GM12878 (cell line): ENCODE data around the gene DAZAP1. TPM values are rescaled to one million over a fixed set of nuclear protein-coding genes. Genes with fewer than 3 reads are reported as not detected.
A peak's percentile ranks its signal among the peaks of the same experiment; 100 is the strongest.

Experiments used
- ATAC-seq: fragments of 200-7000 bp; cut with Tn5 transposase; 3 replicates; pipeline ENCODE4 v1.9.1; 2020; ENCODE audit warnings: mild to moderate bottlenecking, moderate library complexity
- BruUV-seq: library from RNA; stranded (reverse); fragments of 400-500 nt; replicated peaks from 2 replicates; lab custom pipeline; 2021; lab: Mats Ljungman, UMichigan
- CTCF ChIA-PET: fragments of 300-600 bp; sonication (Branson Sonifier 250); formaldehyde crosslinking; extraction: SDS; loops from one replicate; lab custom pipeline; 2021; ENCODE audit warnings: inconsistent platforms; lab: Yijun Ruan, JAX
- POLR2A ChIA-PET: fragments of 350-600 bp; formaldehyde crosslinking; extraction: SDS; loops from one replicate; lab custom pipeline; 2021; ENCODE audit warnings: inconsistent platforms; lab: Charles Lee
- RAD21 ChIA-PET: fragments of 300-600 bp; sonication (Branson Sonifier 250); formaldehyde crosslinking; loops from one replicate; lab custom pipeline; 2023; ENCODE audit warnings: antibody characterized with exemption; ENCODE audit not compliant: unreplicated experiment; lab: Charles Lee
- SMC1A ChIA-PET: fragments of 300-600 bp; sonication (Branson Sonifier 250); formaldehyde crosslinking; loops from one replicate; lab custom pipeline; 2023; ENCODE audit not compliant: unreplicated experiment, uncharacterized antibody; lab: Charles Lee
- DNase-seq: peaks from one replicate; pipeline ENCODE4 v3.0.0-alpha.2; 2011; ENCODE audit warnings: low read depth, low spot score
- FAIRE-seq: peaks from 3 replicates; lab custom pipeline; 2011; peaks lifted over from hg19 to GRCh38; lab: Jason Lieb, UNC
- H2AFZ ChIP-seq: 2 replicates; pipeline ENCODE4 v1.6.0; 2011; ENCODE audit warnings: low read depth, low read length, control low read depth; ENCODE audit not compliant: control insufficient read depth
- H3K27ac ChIP-seq: 2 replicates; pipeline ENCODE4 v1.5.1; 2011; ENCODE audit warnings: control low read depth; ENCODE audit not compliant: control insufficient read depth, insufficient read depth
- H3K27me3 ChIP-seq, 2 experiments: replicated peaks in 1 of 2; 2 replicates each; pipeline versions ENCODE4 v1.6.0 to v1.6.1; 2011; ENCODE audit warnings: low read length in 1 of 2; ENCODE audit not compliant: control insufficient read depth in 2 of 2, insufficient read depth in 2 of 2
- H3K36me3 ChIP-seq, 2 experiments: 2 replicates each; pipeline ENCODE4 v1.5.1; 2011; ENCODE audit warnings: low read length in 1 of 2; ENCODE audit not compliant: control insufficient read depth in 2 of 2, insufficient read depth in 2 of 2
- H3K4me1 ChIP-seq: 2 replicates; pipeline ENCODE4 v1.6.1; 2011; ENCODE audit warnings: mild to moderate bottlenecking, low read length, moderate library complexity, mixed read lengths; ENCODE audit not compliant: control insufficient read depth, insufficient read depth
- H3K4me2 ChIP-seq: 2 replicates; pipeline ENCODE4 v1.6.0; 2011; ENCODE audit warnings: control low read depth; ENCODE audit not compliant: control insufficient read depth, insufficient read depth
- H3K4me3 ChIP-seq: fragments of 200-600 bp; sonication (generic); 2 replicates; pipeline ENCODE4 v1.5.1; 2016
- H3K79me2 ChIP-seq: 2 replicates; pipeline ENCODE4 v1.6.0; 2011; ENCODE audit warnings: low read length; ENCODE audit not compliant: control insufficient read depth, insufficient read depth
- H3K9ac ChIP-seq: 2 replicates; pipeline ENCODE4 v1.8.0; 2011; ENCODE audit warnings: low read length, control low read depth, mixed read lengths; ENCODE audit not compliant: control insufficient read depth, insufficient read depth
- H3K9me3 ChIP-seq: replicated peaks from 3 replicates; pipeline ENCODE4 v1.5.1; 2011; ENCODE audit warnings: mild to moderate bottlenecking, low read length; ENCODE audit not compliant: control insufficient read depth, insufficient read depth
- H4K20me1 ChIP-seq: 2 replicates; pipeline ENCODE4 v1.6.0; 2011; ENCODE audit not compliant: control insufficient read depth, insufficient read depth
- BACH1 ChIP-seq: fragments of 450-650 bp; IDR thresholded peaks from 2 replicates; pipeline ENCODE4 v1.6.1; 2017; ENCODE audit warnings: mild to moderate bottlenecking, borderline replicate concordance
- CBX3 ChIP-seq: fragments of 200-600 bp; sonication (generic); IDR thresholded peaks from 2 replicates; pipeline ENCODE4 v1.6.1; 2016; ENCODE audit warnings: low read depth, borderline replicate concordance
- CREM ChIP-seq: IDR thresholded peaks from 2 replicates; pipeline ENCODE4 v1.6.1; 2014; ENCODE audit warnings: antibody characterized with exemption, low read depth
- EED ChIP-seq: sonication (generic); IDR thresholded peaks from 2 replicates; pipeline ENCODE4 v1.6.1; 2016; ENCODE audit warnings: antibody characterized with exemption, low read depth
- EGR1 ChIP-seq, 2 experiments: IDR thresholded peaks; 1 replicate in 1 of 2; 2 replicates in 1 of 2; pipeline ENCODE4 v1.6.1; 2011 to 2012; ENCODE audit warnings: low read depth in 2 of 2, low read length in 2 of 2, borderline replicate concordance in 1 of 2, mild to moderate bottlenecking in 1 of 2, moderate library complexity in 1 of 2
- FOXK2 ChIP-seq: fragments of 450-650 bp; IDR thresholded peaks from 2 replicates; pipeline ENCODE4 v1.6.1; 2017; ENCODE audit warnings: mild to moderate bottlenecking, moderate library complexity
- MTA3 ChIP-seq: IDR thresholded peaks from 2 replicates; pipeline ENCODE4 v1.6.1; 2012; ENCODE audit warnings: low read length, inconsistent platforms, borderline replicate concordance
- MYC ChIP-seq: IDR thresholded peaks from 2 replicates; pipeline ENCODE4 v1.6.1; 2011; ENCODE audit warnings: mild to moderate bottlenecking, low read length, moderate library complexity, inconsistent platforms; ENCODE audit not compliant: insufficient read depth, insufficient replicate concordance, insufficient read length, severe bottlenecking
- SMAD1 ChIP-seq: fragments of 450-650 bp; IDR thresholded peaks from 2 replicates; pipeline ENCODE4 v1.6.1; 2018; ENCODE audit warnings: mild to moderate bottlenecking, low read depth; ENCODE audit not compliant: partially characterized antibody
- SRF ChIP-seq, 2 experiments: IDR thresholded peaks; 2 replicates each; pipeline ENCODE4 v1.6.1; 2011; ENCODE audit warnings: low read depth in 2 of 2, low read length in 2 of 2, mild to moderate bottlenecking in 1 of 2, moderate library complexity in 1 of 2
- TCF12 ChIP-seq: IDR thresholded peaks from 2 replicates; pipeline ENCODE4 v1.6.1; 2011; ENCODE audit warnings: low read depth, mild to moderate bottlenecking, low read length
- ZBTB11 ChIP-seq: fragments of 450-650 bp; formaldehyde crosslinking; IDR thresholded peaks from 2 replicates; pipeline ENCODE4 v1.5.0; 2022; ENCODE audit warnings: mild to moderate bottlenecking, missing genetic modification characterization
- ZNF207 ChIP-seq: fragments of 450-650 bp; IDR thresholded peaks from 2 replicates; pipeline ENCODE4 v1.6.1; 2014; ENCODE audit warnings: antibody characterized with exemption, mild to moderate bottlenecking, borderline replicate concordance
- ZNF274 ChIP-seq: IDR thresholded peaks from one replicate; pipeline ENCODE4 v1.8.0; 2011; ENCODE audit not compliant: insufficient read length, insufficient read depth
- WGBS: methylation state at CpG from one replicate; pipeline ENCODE4 v1.1.6; 2016; ENCODE audit warnings: low lambda C conversion rate; ENCODE audit not compliant: insufficient replicate concordance, insufficient coverage; ENCODE audit errors: missing lambda C conversion rate; 5-methylcytosine and 5-hydroxymethylcytosine counted together
- in situ Hi-C: fragments of 300-500 bp; cut with MboI; formaldehyde crosslinking; loops from 9 replicates; pipeline ENCODE4 v1.14.3; 2018; ENCODE audit warnings: mixed read lengths
- intact Hi-C: fragments of 100-400 bp; cut with micrococcal nuclease; formaldehyde crosslinking; loops from one replicate; pipeline ENCODE4 v1.14.2; 2022; ENCODE audit not compliant: unreplicated experiment
- polyA plus RNA-seq, 11 experiments: library from polyadenylated mRNA; depleted of rRNA in 4 of 11; unstranded in 6 of 11; stranded (reverse) in 5 of 11; fragments of >200 nt; fragmentation: Nextera tagmentation in 4 of 11; fragmentation: Illumina TruSeq in 1 of 11; extraction: Ambion mirVana in 4 of 11; extraction: Trizol in 1 of 11; gene quantifications; 1 replicate in 1 of 11; 2 replicates in 10 of 11; pipeline versions ENCODE4 v1.2.1 to v1.2.3, GENCODE V29; 2011 to 2016; ENCODE audit warnings: inconsistent platforms in 2 of 11, missing spikeins in 2 of 11, low read depth in 1 of 11
- total RNA-seq, 4 experiments: library from RNA; depleted of rRNA in 3 of 4; stranded (reverse); fragments of >200 nt in 3 of 4; fragmentation: Illumina TruSeq in 1 of 4; extraction: Trizol in 1 of 4; gene quantifications; 2 replicates each; pipeline versions ENCODE4 v1.2.1 to v1.2.3, GENCODE V29; 2013 to 2021
- TF ChIP-seq, protein P1 (sequence below): fragments of 150-350 bp; IDR thresholded peaks from 2 replicates; pipeline ENCODE4 v1.6.1; 2014; ENCODE audit warnings: mild to moderate bottlenecking, low read depth, low read length

DAZAP1 gene
- total and polyA plus RNA-seq, 10 of the 15 experiments (the other 5 are each of a cell fraction or from before 2014, with no cell fraction given): 9.9 to 240 (median 92.3) TPM

- peak overlapping the region; percentile 62 for H3K4me2 ChIP-seq
- peaks cover 1 to 5% of the 10 kb centered on the region in 2 experiments; a peak in 2 of 4 replicates for H3K27me3 ChIP-seq
- WGBS: under 1% methylated on average over 63 of the region's 72 CpGs
- SMC1A ChIA-PET: no interaction called here
- peak overlapping the region; percentile 45 for H3K27ac ChIP-seq
- H3K9me3 ChIP-seq: no peaks in the 10 kb centered on the region
- DNase-seq (peak; percentile 87), ATAC-seq (peak; percentile 83), FAIRE-seq (peak; percentile 88)
- H3K9ac ChIP-seq: peak overlapping the region; percentile 50
- peaks cover 45% of the 10 kb centered on the region for H3K79me2 ChIP-seq
- H3K4me1 ChIP-seq: peaks cover 20% of the 10 kb centered on the region
- peak overlapping the region; percentile 29 for H2AFZ ChIP-seq
- RAD21 ChIA-PET: no interaction called here
- in situ Hi-C loops: no loop called here
- peak overlapping the region; percentile 57; the same call in 1 of the 2 replicates for H3K4me3 ChIP-seq
- H4K20me1 ChIP-seq: peaks cover 20% of the 10 kb centered on the region
- intact Hi-C loops: loop anchor here (1.0 kb wide), 1 partner anchor 24 kb away; the partner anchor contains the start of gene NDUFS7
- peaks cover 0 to 10% of the 10 kb centered on the region in 2 experiments for H3K36me3 ChIP-seq
- TSS peak; percentile 85 for BruUV-seq
- CTCF ChIA-PET: no interaction called here
- POLR2A ChIA-PET: no interaction called here
- TF ChIP-seq, protein P1, sequence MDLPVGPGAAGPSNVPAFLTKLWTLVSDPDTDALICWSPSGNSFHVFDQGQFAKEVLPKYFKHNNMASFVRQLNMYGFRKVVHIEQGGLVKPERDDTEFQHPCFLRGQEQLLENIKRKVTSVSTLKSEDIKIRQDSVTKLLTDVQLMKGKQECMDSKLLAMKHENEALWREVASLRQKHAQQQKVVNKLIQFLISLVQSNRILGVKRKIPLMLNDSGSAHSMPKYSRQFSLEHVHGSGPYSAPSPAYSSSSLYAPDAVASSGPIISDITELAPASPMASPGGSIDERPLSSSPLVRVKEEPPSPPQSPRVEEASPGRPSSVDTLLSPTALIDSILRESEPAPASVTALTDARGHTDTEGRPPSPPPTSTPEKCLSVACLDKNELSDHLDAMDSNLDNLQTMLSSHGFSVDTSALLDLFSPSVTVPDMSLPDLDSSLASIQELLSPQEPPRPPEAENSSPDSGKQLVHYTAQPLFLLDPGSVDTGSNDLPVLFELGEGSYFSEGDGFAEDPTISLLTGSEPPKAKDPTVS: no peak
- TF ChIP-seq MTA3 (no peak), SRF (IDR thresholded peaks at IDR 0.05; ENCODE audit: low read depth in 2 of 2, low read length in 2 of 2) (no peak), CREM (peak; percentile 50; the same call in 1 of the 2 replicates), ZBTB11 (CRISPR knock-in tag) (no peak), FOXK2 (no peak), MYC (peak; percentile 87), EED (no peak), BACH1 (peak; percentile 92), EGR1 (IDR thresholded peaks at IDR 0.05; ENCODE audit: borderline replicate concordance in 1 of 2, low read depth in 2 of 2, low read length in 2 of 2) (peak; percentile 72 to 94; a peak in 1 of 3 replicates), CBX3 (no peak), ZNF207 (peak; percentile 97), SMAD1 (no peak), ZNF274 (no peak), TCF12 (no peak)
Measured at GRCh38 chr19:1406774-1407527, 435 bp upstream of the DAZAP1 start.
